Progenitor cell of endocrine pancreas (in vitro differentiated cells): ENCODE measurements around the gene CTNNB1. TPM values are rescaled to one million over a fixed set of nuclear protein-coding genes. Genes with fewer than 3 reads are reported as not detected.

Experiments used
- DNase-seq: peaks from one replicate; pipeline ENCODE4 v3.0.0; 2021; ENCODE audit warnings: low spot score; ENCODE audit not compliant: unreplicated experiment
- H3K27ac Mint-ChIP-seq: 2 replicates; pipeline ENCODE4 v1.8.0; 2021; ENCODE audit warnings: mild to moderate bottlenecking, moderate library complexity, mixed read lengths
- H3K27me3 Mint-ChIP-seq: 2 replicates; pipeline ENCODE4 v1.8.0; 2021; ENCODE audit warnings: mixed read lengths
- H3K36me3 Mint-ChIP-seq: 2 replicates; pipeline ENCODE4 v1.8.0; 2022; ENCODE audit warnings: mixed read lengths; ENCODE audit not compliant: insufficient read depth
- H3K4me1 Mint-ChIP-seq: 2 replicates; pipeline ENCODE4 v1.8.0; 2021; ENCODE audit warnings: low read depth, mixed read lengths
- H3K4me3 Mint-ChIP-seq: 2 replicates; pipeline ENCODE4 v1.8.0; 2021; ENCODE audit warnings: low read depth, mild to moderate bottlenecking, moderate library complexity, mixed read lengths
- H3K9me3 Mint-ChIP-seq: 2 replicates; pipeline ENCODE4 v1.8.0; 2021; ENCODE audit warnings: low read depth, mixed read lengths
- CTCF ChIP-seq: fragments of 200-600 bp; sonication (generic); IDR thresholded peaks from one replicate; pipeline ENCODE4 v1.5.0; 2021; ENCODE audit warnings: antibody characterized with exemption, mild to moderate bottlenecking; ENCODE audit not compliant: unreplicated experiment
- total RNA-seq: library from RNA; stranded (reverse); gene quantifications from 2 replicates; pipeline ENCODE4 v1.2.1, GENCODE V29; 2021

CTNNB1 gene
- total RNA-seq, 1 donor from 2014 or later: 504 TPM

- TF ChIP-seq CTCF: no peak
- Mint-ChIP-seq H3K9me3 (no peaks in the 10 kb centered on the region), H3K27me3 (peaks cover 22% of the 10 kb centered on the region), H3K4me3 (no peak overlapping the region), H3K27ac (no peak overlapping the region), H3K36me3 (no peaks in the 10 kb centered on the region), H3K4me1 (no peaks in the 10 kb centered on the region)
- DNase-seq: no peak
These were observed 30.3 kb upstream of the CTNNB1 start for GRCh38 chr3:41169023-41169422.

- no peaks in the 10 kb centered on the region for H3K36me3 Mint-ChIP-seq
- H3K27ac Mint-ChIP-seq: no peak overlapping the region
- no peak overlapping the region for H3K4me3 Mint-ChIP-seq
- peaks cover 3% of the 10 kb centered on the region for H3K4me1 Mint-ChIP-seq
- H3K9me3 Mint-ChIP-seq: no peaks in the 10 kb centered on the region
- peaks cover 18% of the 10 kb centered on the region for H3K27me3 Mint-ChIP-seq
- no peak for DNase-seq
- TF ChIP-seq CTCF: no peak
These were observed 25.1 kb upstream of the CTNNB1 start for GRCh38 chr3:41173926-41174885.

- Mint-ChIP-seq H3K4me1 (peaks cover 3% of the 10 kb centered on the region), H3K27ac (no peak overlapping the region)
These were observed 23.9 kb upstream of the CTNNB1 start for GRCh38 chr3:41175365-41175764.

GRCh38 chr3:41176596-41176995 lies 22.7 kb upstream of the CTNNB1 start:
- no peak overlapping the region for H3K27ac Mint-ChIP-seq
- H3K36me3 Mint-ChIP-seq: no peaks in the 10 kb centered on the region
- peaks cover 19% of the 10 kb centered on the region for H3K27me3 Mint-ChIP-seq
- DNase-seq: no peak
- TF ChIP-seq CTCF: no peak
- no peak overlapping the region for H3K4me3 Mint-ChIP-seq
- peaks cover 4% of the 10 kb centered on the region for H3K4me1 Mint-ChIP-seq
- no peaks in the 10 kb centered on the region for H3K9me3 Mint-ChIP-seq

More at GRCh38 chr3:41175365-41175764, 23.9 kb upstream of the CTNNB1 start:
- TF ChIP-seq CTCF: no peak
- H3K27me3 Mint-ChIP-seq: peaks cover 18% of the 10 kb centered on the region
- DNase-seq: no peak
- no peak overlapping the region for H3K4me3 Mint-ChIP-seq
- H3K9me3 Mint-ChIP-seq: no peaks in the 10 kb centered on the region
- no peaks in the 10 kb centered on the region for H3K36me3 Mint-ChIP-seq

GRCh38 chr3:41178576-41178975 lies 20.7 kb upstream of the CTNNB1 start:
- Mint-ChIP-seq H3K9me3 (no peaks in the 10 kb centered on the region), H3K4me3 (no peak overlapping the region), H3K4me1 (peaks cover 4% of the 10 kb centered on the region), H3K36me3 (no peaks in the 10 kb centered on the region), H3K27me3 (peaks cover 8% of the 10 kb centered on the region), H3K27ac (no peak overlapping the region)
- no peak for TF ChIP-seq CTCF
- no peak for DNase-seq
